Stimulated activated CD8-positive, alpha-beta memory T cell treated with anti-CD3 and anti-CD28 coated beads, Interleukin-15, amount 100 ng/mL, for 4 hours (primary cell): ENCODE data around the gene MCF2L2.

Experiments used
- DNase-seq, 2 donors: peaks; one replicate each; pipeline ENCODE4 v3.0.0-alpha.2; 2020; ENCODE audit warnings: low read depth in 2 of 2

Gene MCF2L2

GRCh38 chr3:183266454-183266853, 162.0 kb downstream of the MCF2L2 start:
- DNase-seq, result no peak

GRCh38 chr3:183265834-183266417, 162.5 kb downstream of the MCF2L2 start:
- peak in 1 of 2 donors; percentile 32 for DNase-seq

- DNase-seq, result no peak
These were observed 163.2 kb downstream of the MCF2L2 start for GRCh38 chr3:183265157-183265642.

- DNase-seq, result no peak
These were observed 164.2 kb downstream of the MCF2L2 start for GRCh38 chr3:183264268-183264667.

GRCh38 chr3:183262875-183263378, 165.5 kb downstream of the MCF2L2 start:
- no peak for DNase-seq

GRCh38 chr3:183261151-183261724, 167.2 kb downstream of the MCF2L2 start:
- DNase-seq, result no peak

GRCh38 chr3:183260167-183260904, 168.1 kb downstream of the MCF2L2 start:
- DNase-seq, result no peak

- DNase-seq, result no peak
These were observed 168.8 kb downstream of the MCF2L2 start for GRCh38 chr3:183259621-183260020.

GRCh38 chr3:183259087-183259486, 169.3 kb downstream of the MCF2L2 start:
- no peak for DNase-seq

GRCh38 chr3:183255348-183255730, 173.1 kb downstream of the MCF2L2 start:
- DNase-seq, result no peak

GRCh38 chr3:183254487-183255347, 173.7 kb downstream of the MCF2L2 start:
- DNase-seq, result no peak

- DNase-seq, result peak in 1 of 2 donors; percentile 6
These were observed 174.6 kb downstream of the MCF2L2 start for GRCh38 chr3:183253528-183254486.

GRCh38 chr3:183252973-183253527, 175.4 kb downstream of the MCF2L2 start, which contains the start of gene B3GNT5:
Gene B3GNT5, plus strand, starts transcription at chr3:183253253. Its CDS starts 16,546 bp downstream, at chr3:183269799.
- DNase-seq, result peak; percentile 30 to 33

GRCh38 chr3:183252118-183252782, 176.2 kb downstream of the MCF2L2 start:
- no peak for DNase-seq

GRCh38 chr3:183249006-183249718, 179.3 kb downstream of the MCF2L2 start:
- no peak for DNase-seq

- DNase-seq, result no peak
These were observed 181.3 kb downstream of the MCF2L2 start for GRCh38 chr3:183247011-183247589.

GRCh38 chr3:183244981-183245476, 183.4 kb downstream of the MCF2L2 start:
- no peak for DNase-seq

- no peak for DNase-seq
These were observed 184.2 kb downstream of the MCF2L2 start for GRCh38 chr3:183244219-183244618.
